GM21619 (cell line): Measurements from ENCODE around the gene MED12L.
A peak's percentile ranks its signal among the peaks of the same experiment; 100 is the strongest.
"Not testable (repeated sequence)": the region's sequence is repeated elsewhere in the genome, so short reads cannot be mapped to it uniquely, and the experiment has no call there.

Experiments
- ATAC-seq: cut with Tn5 transposase; IDR thresholded peaks from one replicate; pipeline ENCODE4 v1.9.1; 2021; ENCODE audit not compliant: unreplicated experiment

The MED12L gene

DNA sequence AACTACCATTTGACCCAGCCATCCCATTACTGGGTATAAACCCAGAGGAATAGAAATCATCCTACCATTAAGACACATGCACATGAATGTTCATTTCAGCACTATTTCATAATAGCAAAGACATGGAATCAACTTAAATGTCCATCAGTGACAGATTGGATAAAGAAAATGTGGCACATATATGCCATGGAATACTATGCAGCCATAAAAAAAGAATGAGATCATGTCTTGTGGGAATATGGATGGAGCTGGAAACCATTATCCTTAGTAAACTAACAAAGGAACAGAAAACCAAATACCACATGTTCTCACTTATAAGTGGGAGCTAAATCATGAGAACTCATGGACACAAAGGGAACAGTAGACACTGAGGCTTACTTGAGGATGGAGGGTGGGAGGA, 146.9 kb downstream of the MED12L start:
- ATAC-seq = not testable (repeated sequence)

DNA sequence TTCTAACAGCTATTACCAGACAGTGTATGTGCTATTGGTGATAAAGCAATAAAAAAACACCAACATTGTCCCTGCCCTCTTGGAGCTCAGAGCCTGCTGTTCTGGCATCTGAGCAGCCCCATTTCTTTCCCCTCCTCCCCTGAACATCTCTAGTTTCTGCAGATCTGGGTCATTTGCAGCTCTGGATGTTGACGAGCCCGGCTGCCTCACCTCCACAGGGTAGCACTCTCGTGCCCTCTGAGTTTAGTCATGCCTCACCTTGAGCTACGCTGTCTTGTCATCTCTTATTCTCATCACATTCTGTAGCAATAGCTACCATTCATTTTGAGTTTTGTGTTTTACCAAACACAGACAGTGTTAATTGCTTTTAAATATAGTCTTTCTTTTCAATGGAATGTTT, 147.5 kb downstream of the MED12L start:
- ATAC-seq = no peak

DNA sequence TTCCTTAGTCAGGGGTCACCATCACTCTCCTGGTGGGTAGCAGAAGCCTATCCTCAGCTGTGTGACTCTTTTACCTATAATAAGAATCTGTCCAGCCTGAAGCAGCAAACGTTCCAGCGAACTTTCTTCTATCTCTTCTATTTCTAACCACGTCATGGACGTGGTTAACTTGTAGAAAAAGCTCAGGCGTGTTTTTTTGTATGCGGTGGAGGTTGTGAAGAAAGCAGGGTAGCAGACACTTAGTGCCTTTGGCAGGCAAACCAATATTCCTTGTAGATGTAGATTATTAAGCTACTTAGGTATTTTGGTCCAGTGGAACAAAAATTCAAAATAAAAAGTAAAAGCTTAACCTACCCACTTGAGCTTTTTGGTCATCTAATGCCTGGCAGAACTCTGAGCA, 149.4 kb downstream of the MED12L start:
- ATAC-seq = no peak

DNA sequence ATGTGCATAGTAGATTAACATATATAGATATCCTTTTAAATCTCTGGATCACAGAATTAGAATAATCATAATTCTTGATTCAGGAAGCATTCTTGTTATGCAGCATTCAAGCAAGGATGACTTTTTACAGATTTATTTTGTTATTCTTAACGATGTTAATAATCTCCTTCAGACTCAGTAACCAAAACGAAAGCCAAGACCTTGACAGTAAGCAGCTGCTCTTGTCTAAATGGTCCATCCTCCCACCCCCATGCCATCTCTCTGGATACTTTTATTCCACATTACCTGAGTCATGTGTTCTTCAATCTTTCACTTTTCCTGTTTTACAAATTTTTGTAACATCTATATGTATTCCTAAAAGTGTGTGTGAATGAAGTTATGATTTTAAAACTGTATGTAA, 150.9 kb downstream of the MED12L start:
- no peak for ATAC-seq

DNA sequence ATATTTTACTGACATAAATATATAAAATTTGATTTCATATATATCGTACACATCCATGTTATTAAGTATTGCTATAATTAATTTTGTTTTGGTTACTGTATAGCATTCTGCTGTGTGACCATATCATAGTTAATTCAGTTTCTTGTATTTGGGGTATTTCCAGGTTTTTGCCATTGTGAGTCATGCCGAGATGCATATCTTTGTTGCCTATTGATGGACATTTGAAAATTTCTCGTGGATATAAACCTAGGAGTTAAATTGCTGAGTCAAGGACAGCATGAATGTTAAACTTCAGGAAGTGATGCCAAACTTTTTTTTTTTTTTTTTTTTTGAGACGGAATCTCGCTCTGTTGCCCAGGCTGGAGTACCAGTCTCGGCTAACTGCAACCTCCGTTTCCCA, 151.3 kb downstream of the MED12L start:
- ATAC-seq = no peak

DNA sequence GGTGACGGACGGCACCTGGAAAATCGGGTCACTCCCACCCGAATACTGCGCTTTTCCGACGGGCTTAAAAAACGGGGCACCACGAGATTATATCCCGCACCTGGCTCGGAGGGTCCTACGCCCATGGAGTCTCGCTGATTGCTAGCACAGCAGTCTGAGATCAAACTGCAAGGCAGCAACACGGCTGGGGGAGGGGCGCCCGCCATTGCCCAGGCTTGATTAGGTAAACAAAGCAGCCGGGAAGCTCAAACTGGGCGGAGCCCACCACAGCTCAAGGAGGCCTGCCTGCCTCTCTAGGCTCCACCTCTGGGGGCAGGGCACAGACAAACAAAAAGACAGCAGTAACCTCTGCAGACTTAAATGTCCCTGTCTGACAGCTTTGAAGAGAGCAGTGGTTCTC, 156.5 kb downstream of the MED12L start:
- ATAC-seq = not testable (repeated sequence)

DNA sequence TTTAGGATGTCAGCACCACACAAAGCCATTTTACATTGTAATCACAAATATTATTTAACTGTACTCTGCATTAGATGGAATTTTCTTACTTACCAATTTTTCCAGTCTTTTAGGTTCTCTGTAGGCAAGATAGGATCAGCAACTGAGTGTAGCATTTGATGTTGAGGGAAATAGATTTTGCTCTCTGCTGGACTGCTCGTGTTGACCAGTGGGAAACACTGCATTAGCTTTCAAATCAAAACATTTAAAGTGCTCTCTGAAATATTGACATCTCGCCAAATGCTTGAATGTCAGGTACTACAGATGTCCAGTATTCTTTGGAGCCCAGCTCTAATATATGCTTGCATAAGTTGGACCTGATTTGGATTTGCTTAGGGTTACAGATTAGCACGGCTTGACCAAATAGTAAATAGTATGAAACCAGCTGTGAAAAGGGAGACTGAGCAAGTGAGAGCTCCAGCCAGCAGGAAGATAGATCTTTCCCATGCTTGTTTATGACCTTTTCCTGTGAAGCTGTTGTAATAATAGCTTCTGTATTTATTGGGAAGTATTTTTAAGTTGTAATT, 163.4 kb downstream of the MED12L start:
- no peak for ATAC-seq

DNA sequence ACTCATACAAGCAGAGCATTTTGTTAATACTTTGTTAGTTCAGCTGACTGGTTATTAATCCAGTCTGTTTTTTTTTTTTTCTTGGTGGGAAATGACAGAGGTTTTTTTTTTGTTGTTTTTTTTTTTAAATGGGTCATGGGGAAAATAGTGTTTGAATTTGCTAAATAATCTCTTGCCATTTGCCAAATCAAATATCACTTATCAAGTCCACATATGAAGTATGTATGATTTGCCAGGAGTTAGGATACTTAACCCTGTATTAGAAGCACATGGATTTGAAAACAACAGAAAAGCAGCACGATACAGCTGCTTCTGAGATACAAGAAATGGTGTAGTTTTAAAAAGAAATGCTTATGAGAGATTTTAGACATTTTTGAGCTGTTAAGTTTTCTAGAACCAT, 171.3 kb downstream of the MED12L start:
- ATAC-seq = no peak

DNA sequence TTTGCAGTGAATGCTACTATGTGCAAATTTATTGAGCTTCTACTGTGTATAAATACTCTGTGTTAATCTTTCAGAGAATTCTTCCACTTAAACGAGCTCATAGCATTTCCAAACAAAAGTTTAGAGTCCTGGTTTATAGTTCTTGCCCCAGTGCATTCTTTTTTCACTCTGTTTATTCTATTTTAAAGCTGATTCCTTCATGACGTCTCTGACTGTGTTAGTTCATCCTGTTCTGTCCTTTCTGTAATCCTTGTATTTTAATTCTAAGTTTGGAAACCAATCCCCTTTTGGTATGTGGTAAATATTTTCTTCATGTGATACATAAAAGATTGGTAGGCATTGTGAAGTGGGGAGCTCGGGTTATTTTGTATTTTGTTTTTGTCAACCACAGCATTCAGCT, 174.2 kb downstream of the MED12L start:
- ATAC-seq = no peak

DNA sequence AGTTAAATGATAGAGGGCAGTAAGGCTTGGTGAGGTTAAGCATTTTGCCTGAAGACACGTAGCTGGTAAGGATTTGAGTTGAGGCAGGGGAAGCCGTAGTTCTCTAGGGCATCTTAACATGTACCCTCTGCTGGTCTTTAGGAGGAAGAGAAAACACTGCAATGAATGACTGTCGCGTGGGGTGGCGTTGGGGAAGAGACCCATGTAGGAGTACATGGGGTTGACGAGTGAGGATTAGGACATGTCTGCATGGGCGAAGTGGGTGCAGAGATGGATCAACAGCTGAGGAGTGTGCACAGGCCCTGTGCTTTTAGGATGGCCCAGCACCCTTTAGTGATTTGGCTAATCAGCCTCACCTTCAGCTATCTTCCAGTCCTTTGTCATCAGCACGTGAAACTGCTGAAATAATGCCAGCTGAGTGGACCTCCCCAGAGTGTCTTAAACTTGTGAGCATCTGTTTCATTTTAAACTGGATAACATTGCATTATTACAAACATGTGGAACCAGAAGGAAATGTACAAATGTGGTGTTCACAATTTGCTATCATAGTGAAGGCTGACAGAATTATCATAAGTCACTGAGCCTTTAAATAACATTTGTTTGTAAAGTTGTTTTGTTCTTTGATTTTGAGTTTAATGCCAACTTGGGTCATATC, 177.5 kb downstream of the MED12L start:
- ATAC-seq = no peak

DNA sequence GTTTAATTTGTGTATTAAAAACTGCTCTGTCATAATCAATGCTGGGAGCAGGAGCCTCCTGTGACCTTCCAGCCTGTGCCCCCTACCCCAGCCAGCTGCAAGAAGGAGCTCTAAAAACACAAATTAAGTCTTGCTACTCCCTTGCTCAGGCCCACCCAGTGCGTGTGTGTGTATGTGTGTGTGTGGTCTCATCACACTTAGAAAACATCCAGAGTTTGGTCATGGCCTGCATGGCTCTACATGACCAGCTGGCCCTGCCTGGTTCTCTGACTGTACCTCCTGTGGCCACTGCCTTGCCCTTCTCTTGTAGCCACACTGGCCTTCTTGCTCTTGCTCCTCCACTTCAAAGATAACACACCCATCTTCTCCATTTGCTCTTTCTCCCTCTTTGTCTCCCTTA, 179.1 kb downstream of the MED12L start:
- no peak for ATAC-seq

DNA sequence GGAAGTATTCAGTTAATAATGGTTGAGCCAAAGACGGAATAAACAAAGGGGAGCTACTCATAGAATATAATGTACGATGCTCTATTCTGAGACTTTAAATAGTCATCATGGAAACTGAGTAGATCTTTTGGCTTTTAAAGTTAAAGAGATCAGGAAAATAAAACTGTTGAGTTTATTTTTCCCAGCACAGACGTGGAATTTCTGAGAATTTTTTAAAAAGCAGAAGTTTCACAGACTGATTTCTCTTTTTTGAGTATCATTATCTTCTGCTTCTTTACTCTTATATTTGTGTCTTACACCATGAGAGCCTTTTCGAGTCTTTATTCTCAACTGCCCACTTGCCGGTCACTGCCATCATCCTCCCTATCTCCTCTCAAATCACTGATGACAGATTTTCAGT, 179.7 kb downstream of the MED12L start:
- no peak for ATAC-seq

DNA sequence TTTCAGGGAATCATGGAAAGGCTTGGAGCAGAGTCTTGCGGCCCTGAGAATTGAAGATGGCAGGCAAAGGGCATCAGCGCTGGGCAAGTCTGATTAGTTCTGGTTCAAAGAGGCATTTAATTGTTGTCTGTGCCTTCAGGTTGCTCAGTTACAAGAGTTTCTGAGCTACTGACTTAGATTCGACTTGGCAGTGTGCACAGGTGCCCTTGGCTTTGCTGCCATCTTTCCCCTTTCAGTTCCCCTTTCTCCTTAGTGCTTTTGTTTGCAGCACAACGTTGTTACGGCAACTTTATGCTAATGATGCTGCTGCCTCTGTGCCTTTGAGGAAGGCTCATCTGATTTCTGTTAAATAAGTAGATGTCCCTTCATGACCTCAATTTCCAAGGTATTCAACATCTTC, 180.4 kb downstream of the MED12L start:
- peak; percentile 92 for ATAC-seq

DNA sequence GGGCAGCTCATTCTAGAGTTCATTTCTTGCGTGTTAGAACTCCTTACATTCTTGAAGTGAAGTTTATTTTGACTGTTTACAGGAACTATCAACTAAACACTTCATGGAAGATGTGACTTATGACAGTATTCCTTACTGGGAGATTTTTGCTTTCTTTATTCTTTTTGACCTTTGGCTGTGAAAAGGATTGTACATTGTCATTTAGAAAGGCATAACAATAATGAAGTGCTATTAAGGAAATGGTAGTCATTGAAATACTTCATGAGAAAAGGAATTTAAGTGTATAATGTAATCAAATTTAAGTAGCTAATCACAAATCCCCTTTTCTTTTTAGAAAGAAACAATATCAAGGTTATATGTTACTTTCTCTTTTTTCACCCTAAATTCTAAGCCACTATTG, 181.6 kb downstream of the MED12L start:
- no peak for ATAC-seq

DNA sequence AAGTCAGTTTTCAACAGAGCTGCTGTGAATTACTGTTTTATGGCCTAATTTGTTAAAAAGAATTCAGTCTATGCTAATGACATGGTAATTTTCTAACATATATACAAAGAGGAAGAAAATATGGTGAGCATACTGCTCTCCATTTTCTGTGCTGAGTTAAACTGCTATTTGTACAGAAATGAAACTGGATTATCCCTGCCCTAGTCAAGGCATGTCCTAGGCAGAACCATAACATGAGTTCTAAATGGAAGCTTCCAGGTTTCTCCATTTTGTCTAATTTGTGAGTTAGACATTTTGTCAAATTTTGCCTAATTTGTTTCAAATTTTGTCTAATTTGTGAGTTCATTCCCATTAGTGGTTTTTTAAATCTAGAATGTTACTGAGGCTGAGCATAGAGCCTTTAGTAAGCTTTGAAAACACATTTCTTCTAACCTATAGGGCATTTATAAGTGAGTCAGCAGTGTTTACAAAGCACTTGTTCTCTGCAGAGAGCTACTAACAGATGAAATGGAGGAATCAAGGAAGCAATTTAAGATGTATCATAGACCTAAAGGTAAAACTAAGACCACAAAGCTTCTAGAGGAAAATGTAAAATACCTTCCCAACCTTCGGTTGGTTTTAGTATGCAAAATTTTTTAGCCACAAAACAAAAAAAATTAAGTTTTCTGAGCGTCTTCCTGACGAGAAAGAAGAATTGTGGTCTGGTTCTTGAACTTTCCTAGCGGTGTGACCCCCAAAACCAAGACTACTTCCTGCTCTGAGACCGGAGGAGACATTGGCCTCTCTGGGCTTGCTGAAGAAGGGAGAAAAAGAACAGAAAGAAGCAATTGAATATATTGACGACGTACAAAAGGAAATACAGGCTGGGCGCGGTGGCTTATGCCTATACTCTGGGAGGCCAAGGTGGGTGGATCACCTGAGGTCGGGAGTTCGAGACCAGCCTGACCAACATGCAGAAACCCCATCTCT, 183.1 kb downstream of the MED12L start:
- ATAC-seq = peak; percentile 57

DNA sequence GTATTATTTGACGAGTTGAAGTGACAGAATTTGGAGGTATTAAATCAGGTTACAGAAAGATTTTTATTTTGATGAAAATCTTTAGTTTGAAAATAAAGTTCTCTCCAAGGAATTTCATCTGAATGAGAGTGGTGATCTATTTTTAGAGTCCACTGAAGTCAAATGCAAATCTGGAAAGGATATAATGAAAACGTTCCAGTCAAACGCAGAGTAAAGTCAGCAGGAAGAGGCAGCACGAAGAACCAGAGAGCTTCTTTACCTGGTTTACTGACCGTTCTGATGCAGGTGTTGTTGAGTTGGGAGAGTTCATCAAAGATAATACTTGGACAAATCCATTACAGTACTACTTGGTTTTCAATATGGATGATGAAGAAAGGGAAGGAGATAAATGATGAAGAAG, 184.2 kb downstream of the MED12L start:
- ATAC-seq = no peak

DNA sequence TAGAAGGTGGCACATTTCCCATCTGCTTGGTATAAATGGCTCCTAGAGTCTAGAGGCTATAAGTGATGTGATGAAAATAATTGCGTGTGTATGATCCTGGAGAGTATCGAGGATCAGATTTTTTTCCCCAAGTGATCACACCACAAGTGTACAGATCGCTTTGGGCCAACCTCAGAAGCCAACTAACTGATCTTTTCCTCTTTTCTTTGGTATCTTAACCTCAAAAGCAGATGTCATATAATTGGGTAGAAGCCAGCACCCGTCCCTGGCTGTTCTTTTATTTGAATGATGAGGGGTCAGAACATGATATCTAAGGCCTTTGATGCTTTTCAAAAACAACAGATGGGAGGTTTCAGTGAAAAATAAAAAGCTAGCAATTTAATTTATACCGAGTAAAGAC, 189.6 kb downstream of the MED12L start:
- ATAC-seq = no peak

DNA sequence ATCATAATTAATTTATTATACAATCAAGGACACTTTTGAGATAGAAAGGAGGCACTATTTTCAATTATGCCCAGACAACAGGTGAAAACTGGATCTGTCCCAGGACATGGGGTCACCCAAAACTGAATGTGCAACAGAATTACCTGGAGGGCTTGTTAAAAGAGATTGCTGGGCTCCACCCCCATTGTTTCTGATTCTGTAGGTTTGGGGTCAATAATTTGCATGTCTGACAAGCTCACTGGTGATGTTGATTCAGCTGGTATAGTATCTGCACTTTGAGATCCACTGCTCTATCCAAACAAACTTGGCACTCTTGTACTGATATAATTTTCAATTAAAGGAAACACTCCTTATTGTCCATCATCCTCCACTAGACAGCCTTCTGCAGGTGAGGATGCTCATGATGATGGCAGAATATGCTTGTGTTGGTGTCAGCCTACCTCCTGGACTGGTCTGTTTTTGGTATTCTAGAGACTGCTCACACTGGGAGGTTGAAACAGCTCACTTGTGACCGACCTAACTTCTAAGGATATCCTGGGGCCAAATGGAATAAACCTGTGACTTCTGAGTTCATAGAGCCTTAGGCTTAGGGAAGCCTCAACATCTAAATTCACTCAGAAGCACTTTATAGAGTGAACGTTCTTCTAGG, 190.7 kb downstream of the MED12L start:
- ATAC-seq = peak; percentile 31

DNA sequence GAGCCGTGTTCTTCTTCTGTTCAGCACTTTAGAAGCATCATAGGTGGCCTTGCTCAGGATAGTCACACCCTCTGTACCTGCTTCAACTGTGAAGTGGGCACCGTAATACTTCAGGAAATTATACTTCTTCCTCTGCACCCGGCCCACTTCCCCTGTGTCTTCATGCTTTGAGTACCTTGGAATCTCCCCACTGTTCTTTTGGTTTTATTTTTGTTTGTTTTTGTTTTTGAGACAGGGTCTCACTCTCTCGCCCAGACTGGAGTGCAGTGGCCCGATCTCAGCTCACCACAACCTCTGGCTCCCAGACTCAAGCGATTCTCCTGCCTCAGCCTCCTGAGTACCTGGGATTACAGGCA, 191.2 kb downstream of the MED12L start:
- ATAC-seq = peak; percentile 60

DNA sequence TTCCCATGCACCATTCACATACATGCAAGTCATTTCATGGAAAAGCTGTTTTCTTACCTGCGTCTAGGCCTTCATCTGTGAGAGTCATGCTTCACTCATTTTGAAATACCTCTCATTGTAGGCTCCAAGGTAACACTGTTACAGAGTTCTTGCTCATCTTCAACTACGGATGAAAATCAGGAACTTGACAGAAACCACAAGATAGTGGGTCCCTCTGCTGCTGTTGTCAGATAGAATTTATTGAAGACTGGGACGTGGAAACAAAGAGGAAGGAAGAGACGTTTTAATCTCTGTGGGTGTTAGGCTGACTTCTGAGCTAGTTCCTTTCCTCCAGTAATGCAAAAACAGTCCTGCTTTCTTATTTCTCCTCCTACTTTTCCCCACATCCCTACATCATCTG, 192.8 kb downstream of the MED12L start, which contains the start of gene P2RY14:
TSS of gene P2RY14 (minus strand) at position 313 of the 400 bp plus-strand sequence. CDS start 64,226 bp downstream, outside the sequence.
- ATAC-seq = no peak

DNA sequence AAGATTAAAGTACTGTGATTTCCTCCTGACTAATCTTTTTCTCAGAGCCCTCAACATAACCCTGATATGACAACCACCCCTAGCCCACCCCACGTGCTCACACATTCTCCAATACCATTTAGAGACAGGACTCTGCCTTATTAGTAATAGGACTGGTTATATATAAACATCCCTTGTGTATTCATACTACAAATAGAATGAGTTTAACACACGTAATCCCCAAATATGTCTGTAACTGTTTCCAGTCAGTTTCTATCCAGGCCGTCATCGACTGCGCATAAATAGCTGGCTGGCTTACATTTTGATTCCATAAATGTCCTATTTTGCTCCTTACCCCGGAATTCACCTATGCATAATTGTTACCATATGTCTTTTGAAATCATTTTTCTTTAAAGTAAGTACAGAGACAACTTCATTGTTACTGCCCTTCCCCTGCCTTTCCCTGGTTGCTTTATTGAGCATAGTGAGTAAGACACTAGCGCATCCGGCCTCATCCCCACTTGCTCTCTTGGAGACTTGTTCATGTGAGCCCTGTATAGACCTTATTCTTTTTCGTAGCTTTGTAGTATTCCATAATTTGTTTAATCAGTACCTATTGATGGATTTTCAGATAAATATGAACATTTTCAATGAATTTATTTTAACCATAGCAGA, 196.3 kb downstream of the MED12L start:
- ATAC-seq = no peak
